ENCODE measurements around the gene VAC14. TPM values are rescaled to one million over a fixed set of nuclear protein-coding genes. Genes with fewer than 3 reads are reported as not detected.

VAC14 gene
- total and polyA plus RNA-seq, 2 of the 8 experiments (the other 6 are each of a cell fraction or from before 2014, with no cell fraction given), result 56.0 to 108 TPM

- H3K23me2 ChIP-seq (ENCODE audit: low read depth, low read length), result no peaks in the 10 kb centered on the region
- no peak overlapping the region for H3K18ac ChIP-seq (ENCODE audit: extremely low read depth, low read length)
- H4K20me1 ChIP-seq (replicated peaks in 1 of 2; ENCODE audit: control insufficient read depth in 1 of 2, insufficient read depth in 2 of 2, low read length in 2 of 2), result peaks cover 0 to 6% of the 10 kb centered on the region in 2 experiments
- no peaks in the 10 kb centered on the region for H3K9me3 ChIP-seq (ENCODE audit: insufficient read depth in 2 of 2, low read depth in 1 of 2, low read length in 1 of 2)
- ChIA-PET POLR2A (ENCODE audit: partially characterized antibody) (interaction anchor here (1.3 to 2.7 kb wide), 4 partner anchors 24 to 58 kb away, joined by 4 to 12 read pairs (median 8); partner anchors contain the start of gene MTSS2), CTCF (ENCODE audit: partially characterized antibody) (interaction anchor here (0.6 to 12.8 kb wide), 27 partner anchors 9 to 86 kb away, joined by 3 to 148 read pairs (median 6); no protein-coding TSS in a partner anchor)
- H3K14ac ChIP-seq (ENCODE audit: insufficient read length), result no peak overlapping the region
- no peak overlapping the region for H3K23ac ChIP-seq (ENCODE audit: insufficient read length)
- no peaks in the 10 kb centered on the region for H3K79me2 ChIP-seq (ENCODE audit: control insufficient read depth in 1 of 2, insufficient read depth in 2 of 2, low read length in 2 of 2)
- H2BK12ac ChIP-seq (ENCODE audit: low read depth, low read length), result no peak overlapping the region; the same call in 1 of the 2 replicates
- no peak overlapping the region for H2BK15ac ChIP-seq (ENCODE audit: low read length)
- H3K56ac ChIP-seq (replicated peaks; ENCODE audit: insufficient read length, low read depth, low read length), result no peak overlapping the region
- H4K91ac ChIP-seq (replicated peaks; ENCODE audit: insufficient read length, low read length), result no peak overlapping the region
- DNase-seq (ENCODE audit: low read depth in 1 of 2, low spot score in 2 of 2) (no peak), FAIRE-seq (no peak)
- no peaks in the 10 kb centered on the region; a peak in 1 of 8 replicates for H3K36me3 ChIP-seq (ENCODE audit: control insufficient read depth in 2 of 4, insufficient read depth in 4 of 4, low read length in 3 of 4)
- no peak overlapping the region for H2BK20ac ChIP-seq (ENCODE audit: low read length)
- H3K4ac ChIP-seq (replicated peaks; ENCODE audit: insufficient read length, low read depth, low read length), result peak overlapping the region; percentile 78
- no peak overlapping the region for H3K4me3 ChIP-seq (ENCODE audit: extremely low read depth in 1 of 4, insufficient read depth in 2 of 4, low read depth in 3 of 4, low read length in 4 of 4)
- WGBS, 2 experiments (ENCODE audit: extremely low coverage in 1 of 2, insufficient coverage in 1 of 2, insufficient read length in 1 of 2, insufficient replicate concordance in 2 of 2, low coverage in 1 of 2, low lambda C conversion rate in 2 of 2, missing lambda C conversion rate in 1 of 2), result 92% methylated on average over 19 of the region's 21 CpGs; no CpG with 5 or more reads in 1 of the 2 experiments
- no peak overlapping the region for H3K27ac ChIP-seq (ENCODE audit: low read depth, low read length)
- H2AK5ac ChIP-seq (ENCODE audit: low read depth, low read length), result 0 out of 2 replicates have a peak overlapping the region, but pooled peaks have one; percentile 75
- peak overlapping the region; percentile 15; the same call in 1 of the 2 replicates for H4K8ac ChIP-seq (ENCODE audit: extremely low read depth, insufficient read depth, low read length)
- no peak overlapping the region for H4K5ac ChIP-seq (ENCODE audit: insufficient read length, low read depth, low read length)
- H3K4me1 ChIP-seq (replicated peaks in 1 of 4; ENCODE audit: control insufficient read depth in 3 of 4, insufficient read depth in 4 of 4, low read length in 3 of 4), result peaks cover 0 to 12% (median 6%) of the 10 kb centered on the region in 4 experiments; a peak in 6 of 7 replicates
- no peaks in the 10 kb centered on the region for H3K79me1 ChIP-seq (ENCODE audit: low read depth, low read length)
- no peak overlapping the region for H2AFZ ChIP-seq (ENCODE audit: low read length)
- H3K9ac ChIP-seq (replicated peaks in 1 of 4; ENCODE audit: extremely low read depth in 1 of 4, low read depth in 3 of 4, low read length in 3 of 4), result no peak overlapping the region
- H3K4me2 ChIP-seq (ENCODE audit: insufficient read depth in 1 of 2, low read depth in 2 of 2, low read length in 2 of 2), result no peak overlapping the region
- H3K27me3 ChIP-seq (replicated peaks in 1 of 4; ENCODE audit: control insufficient read depth in 3 of 4, extremely low read depth in 1 of 4, insufficient read depth in 3 of 4, low read length in 3 of 4), result no peaks in the 10 kb centered on the region
- no peak overlapping the region for H2BK120ac ChIP-seq (replicated peaks; ENCODE audit: low read depth, low read length)
- H2BK5ac ChIP-seq (ENCODE audit: low read depth, low read length), result 0 out of 2 replicates have a peak overlapping the region, but pooled peaks have one; percentile 35
- TF ChIP-seq BCL11A (IDR thresholded peaks at IDR 0.05; ENCODE audit: low read depth in 2 of 2, low read length in 2 of 2) (no peak), FOSL1 (IDR thresholded peaks at IDR 0.05; ENCODE audit: insufficient read depth, low read depth, low read length) (no peak), TCF12 (IDR thresholded peaks at IDR 0.05; ENCODE audit: low read depth, low read length) (no peak)
Measured at GRCh38 chr16:70737377-70738082, 63.4 kb downstream of the VAC14 start.
